Endothelial cell of umbilical vein (primary cell): ENCODE measurements around the gene HK1.

Experiments
- EZH2 ChIP-seq: IDR thresholded peaks from 2 replicates; pipeline ENCODE4 v1.6.1; 2012; ENCODE audit warnings: borderline replicate concordance, low read depth, mild to moderate bottlenecking, moderate library complexity, low read length, inconsistent platforms; ENCODE audit not compliant: severe bottlenecking
- MYC ChIP-seq: IDR thresholded peaks from one replicate; pipeline ENCODE4 v1.6.1; 2011; ENCODE audit warnings: mild to moderate bottlenecking, low read depth, low read length
- POLR2A ChIP-seq: IDR thresholded peaks from 2 replicates; pipeline ENCODE4 v1.6.1; 2012; ENCODE audit warnings: low read depth, mild to moderate bottlenecking, control low read depth, low read length
- POLR2AphosphoS5 ChIP-seq: IDR thresholded peaks from 2 replicates; pipeline ENCODE4 v1.6.1; 2012; ENCODE audit warnings: low read depth, mild to moderate bottlenecking, control low read depth, low read length, moderate library complexity; ENCODE audit not compliant: insufficient read depth
- TF ChIP-seq, protein P1 (sequence below), 2 donors: IDR thresholded peaks; 1 replicate in 1 of 2; 2 replicates in 1 of 2; pipeline ENCODE4 v1.5.1; 2011; ENCODE audit warnings: low read length in 2 of 2, mild to moderate bottlenecking in 2 of 2, moderate library complexity in 2 of 2, control low read depth in 1 of 2, inconsistent platforms in 1 of 2, low read depth in 1 of 2; ENCODE audit not compliant: insufficient read depth in 1 of 2; ENCODE audit errors: extremely low read depth in 1 of 2
- TF ChIP-seq, protein P2 (sequence below): IDR thresholded peaks from 2 replicates; pipeline ENCODE4 v1.6.1; 2011; ENCODE audit not compliant: insufficient read depth, insufficient read length

DNA sequence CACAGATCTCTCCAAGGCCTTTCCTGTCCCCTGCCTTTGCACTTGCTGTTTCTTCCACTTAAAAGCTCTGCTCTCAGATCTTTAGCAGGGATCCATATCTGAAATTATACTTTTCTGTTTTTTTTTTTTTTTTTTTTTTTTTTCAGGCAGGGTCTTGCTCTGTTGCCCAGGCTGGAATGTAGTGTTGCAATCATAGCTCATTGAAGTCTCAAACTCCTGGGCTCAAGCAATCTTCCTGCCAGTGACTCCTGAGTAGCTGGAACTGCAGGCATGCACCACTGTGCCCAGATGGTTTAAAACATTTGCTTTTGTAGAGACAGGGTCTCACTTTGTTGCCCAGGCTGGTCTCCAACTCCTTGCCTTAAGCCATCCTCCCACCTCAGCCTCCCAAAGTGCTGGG is 167.9 kb downstream of the HK1 start:
- TF ChIP-seq, protein P1, sequence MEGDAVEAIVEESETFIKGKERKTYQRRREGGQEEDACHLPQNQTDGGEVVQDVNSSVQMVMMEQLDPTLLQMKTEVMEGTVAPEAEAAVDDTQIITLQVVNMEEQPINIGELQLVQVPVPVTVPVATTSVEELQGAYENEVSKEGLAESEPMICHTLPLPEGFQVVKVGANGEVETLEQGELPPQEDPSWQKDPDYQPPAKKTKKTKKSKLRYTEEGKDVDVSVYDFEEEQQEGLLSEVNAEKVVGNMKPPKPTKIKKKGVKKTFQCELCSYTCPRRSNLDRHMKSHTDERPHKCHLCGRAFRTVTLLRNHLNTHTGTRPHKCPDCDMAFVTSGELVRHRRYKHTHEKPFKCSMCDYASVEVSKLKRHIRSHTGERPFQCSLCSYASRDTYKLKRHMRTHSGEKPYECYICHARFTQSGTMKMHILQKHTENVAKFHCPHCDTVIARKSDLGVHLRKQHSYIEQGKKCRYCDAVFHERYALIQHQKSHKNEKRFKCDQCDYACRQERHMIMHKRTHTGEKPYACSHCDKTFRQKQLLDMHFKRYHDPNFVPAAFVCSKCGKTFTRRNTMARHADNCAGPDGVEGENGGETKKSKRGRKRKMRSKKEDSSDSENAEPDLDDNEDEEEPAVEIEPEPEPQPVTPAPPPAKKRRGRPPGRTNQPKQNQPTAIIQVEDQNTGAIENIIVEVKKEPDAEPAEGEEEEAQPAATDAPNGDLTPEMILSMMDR (IDR thresholded peaks at IDR 0.05; ENCODE audit: extremely low read depth in 1 of 2, insufficient read depth in 1 of 2, low read depth in 1 of 2, low read length in 2 of 2) = no peak
- TF ChIP-seq POLR2A = no peak
- TF ChIP-seq, protein P2, sequence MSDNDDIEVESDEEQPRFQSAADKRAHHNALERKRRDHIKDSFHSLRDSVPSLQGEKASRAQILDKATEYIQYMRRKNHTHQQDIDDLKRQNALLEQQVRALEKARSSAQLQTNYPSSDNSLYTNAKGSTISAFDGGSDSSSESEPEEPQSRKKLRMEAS = no peak
- TF ChIP-seq POLR2AphosphoS5 = no peak
- TF ChIP-seq EZH2 = no peak
- no peak for TF ChIP-seq MYC
